A673 (cell line): ENCODE results near the gene DPPA5.
"Not testable (repeated sequence)": the region's sequence is repeated elsewhere in the genome, so short reads cannot be mapped to it uniquely, and the experiment has no call there.

ENCODE experiments used
- CTCF ChIP-seq: fragments of 300-800, 200-600 bp; sonication (generic); conservative IDR thresholded peaks from 2 replicates; pipeline ENCODE4 v1.5.1; 2017; ENCODE audit warnings: low read depth, mild to moderate bottlenecking, antibody characterized with exemption, low read length, moderate library complexity, mixed read lengths
- EZH2 ChIP-seq: fragments of 200-600 bp; sonication (generic); IDR thresholded peaks from 2 replicates; pipeline ENCODE4 v1.6.1; 2017; ENCODE audit warnings: borderline replicate concordance, low read depth, mild to moderate bottlenecking, mixed read lengths, antibody characterized with exemption, low read length; ENCODE audit not compliant: poor library complexity, severe bottlenecking

GRCh38 chr6:73381531-73381930, 27.5 kb upstream of the DPPA5 start:
- not testable (repeated sequence) for TF ChIP-seq CTCF, EZH2
